ELF-1 (cell line): Measurements from ENCODE around the gene BTBD16.

ENCODE experiments used
- DNase-seq: peaks from one replicate; pipeline ENCODE4 v3.0.0-alpha.2; 2016; ENCODE audit warnings: low read depth, low spot score

The BTBD16 gene

GRCh38 chr10:122271076-122271475, at the start of gene BTBD16:
BTBD16 (plus strand) TSS chr10:122271296; CDS start chr10:122275082, 3,786 bp downstream.
- no peak for DNase-seq

GRCh38 chr10:122221958-122222357, 49.1 kb upstream of the BTBD16 start:
- no peak for DNase-seq

GRCh38 chr10:122222638-122223037, 48.5 kb upstream of the BTBD16 start:
- DNase-seq, result no peak

GRCh38 chr10:122224159-122224558, 46.9 kb upstream of the BTBD16 start:
- no peak for DNase-seq

- no peak for DNase-seq
Observed at GRCh38 chr10:122225330-122225729, 45.8 kb upstream of the BTBD16 start.

GRCh38 chr10:122227754-122228153, 43.3 kb upstream of the BTBD16 start:
- DNase-seq, result no peak

- no peak for DNase-seq
Observed at GRCh38 chr10:122229666-122230065, 41.4 kb upstream of the BTBD16 start.

GRCh38 chr10:122230222-122230621, 40.9 kb upstream of the BTBD16 start:
- DNase-seq, result no peak

- DNase-seq, result no peak
Observed at GRCh38 chr10:122232769-122233168, 38.3 kb upstream of the BTBD16 start.

- DNase-seq, result no peak
Observed at GRCh38 chr10:122233857-122234348, 37.2 kb upstream of the BTBD16 start.

- no peak for DNase-seq
Observed at GRCh38 chr10:122234416-122234815, 36.7 kb upstream of the BTBD16 start.

GRCh38 chr10:122236690-122237306, 34.3 kb upstream of the BTBD16 start:
- no peak for DNase-seq

GRCh38 chr10:122237331-122237990, 33.6 kb upstream of the BTBD16 start:
- DNase-seq, result no peak

GRCh38 chr10:122239578-122240257, 31.4 kb upstream of the BTBD16 start:
- DNase-seq, result no peak

GRCh38 chr10:122240401-122240800, 30.7 kb upstream of the BTBD16 start:
- DNase-seq, result no peak

- DNase-seq, result no peak
Observed at GRCh38 chr10:122241836-122242235, 29.3 kb upstream of the BTBD16 start.

- no peak for DNase-seq
Observed at GRCh38 chr10:122243550-122243949, 27.5 kb upstream of the BTBD16 start.

- no peak for DNase-seq
Observed at GRCh38 chr10:122244001-122244975, 26.8 kb upstream of the BTBD16 start.

- no peak for DNase-seq
Observed at GRCh38 chr10:122245136-122245535, 26.0 kb upstream of the BTBD16 start.

- DNase-seq, result no peak
Observed at GRCh38 chr10:122245897-122246296, 25.2 kb upstream of the BTBD16 start.

- peak; percentile 24 for DNase-seq
Observed at GRCh38 chr10:122246830-122247520, 24.1 kb upstream of the BTBD16 start.
